ENCODE results near the gene FUZ.
A peak's percentile ranks its signal among the peaks of the same experiment; 100 is the strongest.

The FUZ gene

DNA sequence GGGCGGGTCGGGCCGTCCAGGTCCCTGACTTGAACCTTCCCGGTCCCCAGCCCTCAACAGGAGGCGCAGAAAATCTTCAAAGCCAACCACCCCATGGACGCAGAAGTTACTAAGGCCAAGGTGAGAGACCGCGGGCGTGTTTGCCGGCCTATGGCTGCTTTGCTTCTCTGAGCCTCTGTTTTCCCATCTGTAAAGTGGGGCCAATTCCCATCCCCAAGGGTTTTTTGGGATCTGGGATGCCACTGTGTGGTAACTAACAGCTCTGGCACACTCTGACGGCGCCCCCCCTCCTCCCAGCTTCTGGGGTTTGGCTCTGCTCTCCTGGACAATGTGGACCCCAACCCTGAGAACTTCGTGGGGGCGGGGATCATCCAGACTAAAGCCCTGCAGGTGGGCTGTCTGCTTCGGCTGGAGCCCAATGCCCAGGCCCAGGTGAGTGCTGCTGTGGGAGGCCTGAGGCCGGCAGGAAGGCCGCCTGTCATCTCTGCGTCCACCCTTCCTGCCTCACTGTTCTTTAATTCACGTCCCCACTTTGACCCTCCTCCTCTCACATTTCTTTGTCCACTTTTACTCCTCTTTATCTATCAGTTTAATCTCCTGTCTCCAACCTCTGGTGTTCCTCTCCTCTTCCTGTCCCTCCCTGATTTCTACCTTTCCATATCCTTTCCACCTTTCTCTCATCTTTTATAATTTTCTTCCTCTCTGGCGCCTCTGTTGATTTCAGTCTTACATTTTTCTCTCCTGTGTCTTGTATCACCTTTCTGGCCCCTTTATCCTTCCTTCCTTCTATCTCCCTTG, 7.1 kb downstream of the FUZ start:
- DNase-seq, result no peak

DNA sequence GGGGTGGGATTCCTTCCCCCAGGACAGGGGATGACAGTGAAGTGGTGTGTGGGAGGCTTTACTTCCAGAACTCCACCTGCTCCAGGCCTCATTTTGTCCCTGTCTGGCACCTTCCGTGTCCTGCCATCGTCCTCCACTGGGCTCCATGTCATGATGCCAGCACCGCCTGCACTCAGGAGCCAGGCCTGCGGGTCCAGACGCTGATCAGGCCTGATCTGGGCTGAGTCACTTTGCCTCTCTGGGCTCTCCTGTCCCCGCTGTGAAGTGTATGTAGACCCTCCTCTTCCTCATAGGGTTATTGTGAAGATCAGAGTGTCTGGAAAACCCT, 9.6 kb downstream of the FUZ start:
- DNase-seq, result no peak

DNA sequence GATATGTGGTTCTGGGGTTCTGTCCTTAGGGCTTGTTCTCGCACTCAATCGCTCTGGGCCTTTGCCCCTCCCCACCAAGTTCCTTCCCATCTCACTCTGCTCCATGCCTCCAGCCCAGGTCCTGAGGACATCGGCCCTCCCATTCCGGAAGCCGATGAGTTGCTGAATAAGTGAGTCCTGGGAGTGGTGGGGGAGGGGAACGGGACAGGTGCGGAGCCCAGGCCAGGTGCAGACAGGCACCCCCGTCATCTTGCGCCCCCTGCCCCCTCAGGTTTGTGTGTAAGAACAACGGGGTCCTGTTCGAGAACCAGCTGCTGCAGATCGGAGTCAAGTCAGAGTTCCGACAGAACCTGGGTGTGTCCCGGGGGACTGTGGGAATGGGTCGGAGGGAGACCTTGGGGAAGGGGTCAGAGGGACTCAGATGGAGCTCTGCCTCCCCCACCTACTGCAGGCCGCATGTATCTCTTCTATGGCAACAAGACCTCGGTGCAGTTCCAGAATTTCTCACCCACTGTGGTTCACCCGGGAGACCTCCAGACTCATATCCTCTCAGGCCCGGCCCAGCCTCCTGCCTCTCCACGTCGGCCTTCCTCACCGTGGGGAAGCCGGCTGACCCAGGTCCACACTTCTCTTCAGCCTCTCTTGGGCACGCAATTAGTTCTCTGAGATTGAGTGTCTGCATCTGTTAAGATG, 10.1 kb downstream of the FUZ start:
- peak; percentile 30 for DNase-seq

DNA sequence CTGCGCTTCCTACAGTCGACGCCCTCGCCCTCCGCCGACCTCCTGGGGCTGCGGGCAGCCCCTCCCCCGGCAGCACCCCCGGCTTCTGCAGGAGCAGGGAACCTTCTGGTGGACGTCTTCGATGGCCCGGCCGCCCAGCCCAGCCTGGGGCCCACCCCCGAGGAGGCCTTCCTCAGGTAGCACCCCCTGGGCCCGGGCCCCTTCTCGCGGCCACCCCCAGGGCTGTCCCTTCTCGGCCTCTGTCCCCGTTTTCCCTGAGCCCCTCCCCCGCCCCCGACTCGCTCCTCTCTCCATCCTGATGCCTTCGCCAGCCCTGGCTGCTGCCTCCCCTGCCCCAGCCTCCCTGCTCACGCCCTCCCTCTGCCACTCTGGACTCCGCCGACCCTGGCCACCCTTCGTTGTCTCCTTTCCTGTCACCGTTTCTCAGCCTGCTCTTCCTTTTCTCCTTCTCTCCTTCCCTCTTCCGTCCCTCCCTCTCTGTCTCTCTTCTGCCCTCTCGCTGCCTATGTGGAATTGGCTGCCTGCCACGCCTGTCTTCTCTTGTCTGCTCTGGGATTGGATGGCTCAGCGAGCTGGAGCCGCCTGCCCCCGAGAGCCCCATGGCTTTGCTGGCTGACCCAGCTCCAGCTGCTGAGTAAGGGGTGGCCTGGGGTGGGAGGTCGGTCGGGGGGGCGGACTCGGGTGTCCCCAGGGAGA, 11.0 kb downstream of the FUZ start:
- peak; percentile 87 for DNase-seq

DNA sequence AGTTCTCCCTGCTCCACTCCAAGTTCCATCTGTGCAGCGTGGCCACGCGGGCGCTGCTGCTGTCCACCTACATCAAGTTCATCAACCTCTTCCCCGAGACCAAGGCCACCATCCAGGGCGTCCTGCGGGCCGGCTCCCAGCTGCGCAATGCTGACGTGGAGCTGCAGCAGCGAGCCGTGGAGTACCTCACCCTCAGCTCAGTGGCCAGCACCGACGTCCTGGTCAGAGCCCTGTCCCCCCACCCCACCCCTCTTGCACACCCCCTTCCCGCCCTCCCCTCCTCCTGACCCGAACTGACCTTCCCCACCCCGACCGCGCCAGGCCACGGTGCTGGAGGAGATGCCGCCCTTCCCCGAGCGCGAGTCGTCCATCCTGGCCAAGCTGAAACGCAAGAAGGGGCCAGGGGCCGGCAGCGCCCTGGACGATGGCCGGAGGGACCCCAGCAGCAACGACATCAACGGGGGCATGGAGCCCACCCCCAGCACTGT, 11.6 kb downstream of the FUZ start:
- no peak for DNase-seq

DNA sequence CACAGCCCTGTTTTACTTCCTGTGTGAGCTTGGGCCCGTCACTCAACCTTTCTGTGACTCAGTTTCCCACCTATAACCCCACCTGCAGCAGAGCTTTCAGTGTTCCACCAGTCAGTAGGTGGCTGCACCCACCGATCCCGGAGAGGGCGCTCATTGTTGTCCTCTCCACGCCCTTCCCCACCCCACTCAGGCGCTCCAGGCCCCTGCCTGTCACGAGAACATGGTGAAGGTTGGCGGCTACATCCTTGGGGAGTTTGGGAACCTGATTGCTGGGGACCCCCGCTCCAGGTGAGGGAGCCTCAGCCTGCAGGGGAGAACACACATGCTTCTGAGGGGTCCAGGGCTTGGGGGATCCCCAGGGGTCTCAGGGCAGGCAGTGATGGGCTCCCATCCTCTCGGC, 12.3 kb downstream of the FUZ start:
- DNase-seq, result no peak

DNA sequence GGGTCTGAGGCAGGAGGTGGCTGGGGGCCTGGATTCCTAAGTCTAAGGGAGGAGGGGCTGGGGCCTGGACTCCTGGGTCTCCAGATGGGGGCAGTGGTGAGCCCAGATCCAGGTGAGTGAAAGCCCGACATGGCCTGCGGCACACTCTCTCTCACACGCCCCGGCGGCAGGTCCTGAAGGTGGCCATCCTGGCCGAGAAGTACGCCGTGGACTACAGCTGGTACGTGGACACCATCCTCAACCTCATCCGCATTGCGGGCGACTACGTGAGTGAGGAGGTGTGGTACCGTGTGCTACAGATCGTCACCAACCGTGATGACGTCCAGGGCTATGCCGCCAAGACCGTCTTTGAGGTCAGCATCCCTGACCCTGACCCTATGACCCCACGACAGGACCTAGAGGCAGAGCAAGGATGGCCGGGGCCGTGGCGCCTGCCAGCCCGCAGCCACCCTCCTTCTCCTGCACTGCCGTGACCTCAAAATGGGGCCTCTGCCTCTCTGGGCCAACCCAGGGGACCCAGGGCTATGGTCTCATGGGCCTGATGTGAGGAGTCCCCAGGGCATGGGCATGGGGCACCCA, 13.2 kb downstream of the FUZ start:
- no peak for DNase-seq

DNA sequence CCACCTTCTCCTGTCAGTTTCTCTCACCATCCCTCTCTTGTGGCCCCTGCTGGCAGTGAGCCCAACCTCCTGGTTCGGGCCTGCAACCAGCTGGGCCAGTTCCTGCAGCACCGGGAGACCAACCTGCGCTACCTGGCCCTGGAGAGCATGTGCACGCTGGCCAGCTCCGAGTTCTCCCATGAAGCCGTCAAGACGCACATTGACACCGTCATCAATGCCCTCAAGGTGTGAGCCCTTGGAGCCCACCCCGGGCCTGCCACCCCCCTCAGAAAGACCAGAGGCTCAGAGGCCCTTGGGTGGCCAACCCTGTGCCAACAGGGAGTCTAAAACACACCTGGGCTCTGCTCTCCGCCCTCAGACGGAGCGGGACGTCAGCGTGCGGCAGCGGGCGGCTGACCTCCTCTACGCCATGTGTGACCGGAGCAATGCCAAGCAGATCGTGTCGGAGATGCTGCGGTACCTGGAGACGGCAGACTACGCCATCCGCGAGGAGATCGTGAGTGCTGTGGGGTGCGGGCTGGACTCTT, 13.8 kb downstream of the FUZ start:
- DNase-seq, result no peak

DNA sequence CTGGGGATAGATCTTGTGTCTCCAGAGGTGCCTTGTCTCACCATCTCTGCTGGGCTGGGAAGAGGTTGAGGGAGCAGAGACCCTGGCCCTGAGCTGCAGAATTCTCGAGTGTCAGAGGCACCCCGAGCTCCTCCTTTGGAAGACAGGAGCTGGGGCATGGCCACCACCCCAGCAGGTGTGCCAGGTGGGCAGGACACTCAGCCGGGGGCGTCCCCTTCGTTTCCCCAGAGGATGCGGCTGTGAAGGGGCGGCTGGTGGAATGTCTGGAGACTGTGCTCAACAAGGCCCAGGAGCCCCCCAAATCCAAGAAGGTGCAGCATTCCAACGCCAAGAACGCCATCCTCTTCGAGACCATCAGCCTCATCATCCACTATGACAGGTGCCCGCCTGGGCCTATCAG, 14.5 kb downstream of the FUZ start:
- DNase-seq, result no peak

DNA sequence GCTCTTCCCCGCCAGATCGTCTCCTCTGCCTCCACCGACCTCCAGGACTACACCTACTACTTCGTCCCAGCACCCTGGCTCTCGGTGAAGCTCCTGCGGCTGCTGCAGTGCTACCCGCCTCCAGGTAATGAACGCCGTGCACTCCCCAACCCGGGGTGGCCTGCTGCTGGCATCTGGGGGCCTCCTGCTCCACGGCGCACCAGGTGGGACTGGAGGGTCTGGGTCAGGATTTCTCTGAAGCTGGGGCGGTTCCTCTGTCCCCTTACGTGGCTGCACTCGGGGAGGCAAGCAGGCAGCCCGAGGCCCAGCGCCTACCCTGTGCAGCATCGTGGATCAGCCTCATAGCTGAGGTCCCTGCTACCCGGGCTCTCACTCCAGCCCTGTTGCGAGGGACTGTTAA, 17.5 kb downstream of the FUZ start:
- no peak for DNase-seq

DNA sequence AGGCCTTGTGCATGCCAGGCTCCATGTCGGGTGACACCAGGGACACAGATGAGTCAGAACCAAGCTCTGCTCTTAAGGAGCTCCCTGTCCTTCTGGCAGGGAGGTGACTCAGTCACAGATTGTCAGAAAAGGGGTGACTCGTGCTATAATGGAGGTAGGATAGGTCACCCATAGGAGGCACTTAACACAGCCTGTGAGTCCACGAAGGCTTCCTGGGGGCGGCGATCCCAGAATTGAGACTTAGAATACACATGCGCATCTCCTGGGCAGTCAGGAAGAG, 19.6 kb downstream of the FUZ start:
- no peak for DNase-seq

DNA sequence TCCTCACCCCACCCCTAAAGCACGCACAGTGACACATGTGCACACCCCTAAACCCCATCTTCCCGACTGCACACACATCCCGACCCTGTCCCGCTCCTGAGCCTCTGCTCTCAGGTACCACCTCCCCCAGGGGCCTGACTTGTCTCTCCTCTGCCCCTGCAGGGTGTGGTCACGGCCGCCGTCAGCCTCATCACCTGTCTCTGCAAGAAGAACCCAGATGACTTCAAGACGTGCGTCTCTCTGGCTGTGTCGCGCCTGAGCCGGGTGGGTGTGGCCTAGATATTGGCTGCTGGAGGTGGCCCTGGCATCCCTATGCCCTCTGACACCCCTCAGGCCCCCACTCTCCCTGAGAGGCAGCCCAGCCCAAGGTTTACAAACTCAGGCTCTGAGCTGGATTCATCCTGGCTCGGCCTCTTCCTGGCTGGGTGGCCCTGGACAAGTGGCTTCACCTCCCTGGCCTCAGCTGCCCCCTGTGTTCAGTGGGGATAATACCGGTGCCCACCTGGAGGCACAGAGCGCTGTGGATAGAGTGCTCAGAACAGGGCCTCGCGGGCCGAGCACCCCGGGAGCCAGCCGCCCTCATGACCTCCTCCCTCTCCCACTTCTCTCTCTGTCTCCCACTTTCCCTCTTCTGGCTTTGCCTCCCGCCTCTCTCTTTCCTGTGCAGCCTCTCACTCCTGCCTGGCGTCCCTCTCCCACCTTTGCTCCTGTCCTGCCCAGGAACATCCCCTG, 20.1 kb downstream of the FUZ start:
- DNase-seq, result no peak

DNA sequence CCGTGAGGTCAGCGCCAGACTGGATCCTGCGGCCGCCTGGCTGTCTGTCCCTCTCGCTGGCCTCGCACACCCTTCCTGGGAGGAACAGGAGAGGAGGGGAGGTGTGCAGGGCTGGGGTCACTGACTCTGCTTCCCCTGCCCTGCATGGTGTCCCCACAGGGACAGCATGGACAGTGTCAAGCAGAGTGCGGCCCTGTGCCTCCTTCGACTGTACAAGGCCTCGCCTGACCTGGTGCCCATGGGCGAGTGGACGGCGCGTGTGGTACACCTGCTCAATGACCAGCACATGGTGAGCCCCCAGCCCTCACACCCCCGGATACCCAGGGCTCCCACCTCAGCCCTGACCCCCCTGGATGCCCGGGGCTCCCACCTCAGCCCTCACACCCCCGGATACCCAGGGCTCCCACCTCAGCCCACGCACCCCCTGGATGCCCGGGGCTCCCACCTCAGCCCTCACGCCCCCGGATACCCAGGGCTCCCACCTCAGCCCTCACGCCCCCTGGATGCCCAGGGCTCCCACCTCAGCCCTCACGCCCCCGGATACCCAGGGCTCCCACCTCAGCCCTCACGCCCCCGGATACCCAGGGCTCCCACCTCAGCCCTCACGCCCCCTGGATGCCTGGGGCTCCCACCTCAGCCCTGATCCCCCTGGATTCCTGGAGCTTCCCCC, 21.2 kb downstream of the FUZ start:
- no peak for DNase-seq

DNA sequence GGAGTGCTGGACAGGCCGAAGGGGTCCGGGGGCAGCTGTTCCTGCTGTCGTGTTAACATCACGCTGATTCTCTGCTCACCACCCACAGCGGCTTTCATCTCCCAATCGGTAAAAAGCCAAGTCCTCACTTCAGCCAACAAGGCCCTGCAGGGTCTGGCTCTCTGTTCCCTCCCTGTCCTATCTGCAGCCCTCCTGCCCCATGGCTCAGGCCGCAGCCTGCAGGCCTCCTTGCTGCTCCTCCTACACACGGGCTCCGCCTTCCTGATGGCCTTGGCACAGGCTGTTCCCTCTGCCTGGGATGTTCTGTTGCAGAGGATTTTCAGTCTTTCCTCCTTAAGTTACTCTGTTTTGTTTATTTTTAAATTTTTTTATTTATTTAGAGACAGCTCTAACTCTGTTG, 22.2 kb downstream of the FUZ start:
- DNase-seq, result no peak

DNA sequence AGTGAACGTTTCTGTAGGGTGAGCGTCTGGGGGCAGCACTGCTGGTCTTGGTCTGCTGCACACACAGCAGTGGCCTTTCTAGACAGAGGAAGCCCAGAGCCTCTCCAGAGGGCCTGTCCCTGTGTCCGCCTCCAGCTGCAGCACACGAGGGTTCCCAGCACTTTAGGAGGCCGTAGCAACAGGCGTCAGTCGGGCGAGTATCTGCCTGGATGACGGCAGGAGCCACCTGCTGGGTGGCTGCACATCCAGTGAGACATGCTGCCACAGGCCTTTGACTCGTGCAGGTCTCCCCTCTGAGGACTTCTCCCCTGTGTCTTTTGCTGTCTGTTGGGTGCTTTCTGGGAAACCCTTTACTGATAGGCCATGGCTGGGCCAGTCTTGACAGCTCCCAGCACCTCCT, 24.2 kb downstream of the FUZ start:
- no peak for DNase-seq

DNA sequence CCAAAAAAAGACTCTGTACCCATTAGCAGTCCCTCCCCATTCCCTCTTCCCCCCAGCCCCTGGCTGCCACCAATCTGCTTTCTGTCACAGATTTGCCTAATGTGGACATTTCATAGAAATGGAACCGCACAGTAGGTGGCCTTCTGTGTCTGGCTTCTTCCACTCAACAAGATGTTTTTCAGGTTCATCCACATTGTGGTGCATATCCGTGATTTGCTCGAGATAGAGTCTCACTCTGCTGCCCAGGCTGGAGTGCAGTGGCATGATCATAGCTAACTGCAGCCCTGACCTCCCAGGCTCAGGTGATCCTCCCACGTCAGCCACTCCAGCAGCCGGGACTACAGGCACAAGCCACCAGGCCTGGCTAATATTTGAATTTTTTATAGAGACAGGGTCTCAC, 25.3 kb downstream of the FUZ start:
- no peak for DNase-seq

DNA sequence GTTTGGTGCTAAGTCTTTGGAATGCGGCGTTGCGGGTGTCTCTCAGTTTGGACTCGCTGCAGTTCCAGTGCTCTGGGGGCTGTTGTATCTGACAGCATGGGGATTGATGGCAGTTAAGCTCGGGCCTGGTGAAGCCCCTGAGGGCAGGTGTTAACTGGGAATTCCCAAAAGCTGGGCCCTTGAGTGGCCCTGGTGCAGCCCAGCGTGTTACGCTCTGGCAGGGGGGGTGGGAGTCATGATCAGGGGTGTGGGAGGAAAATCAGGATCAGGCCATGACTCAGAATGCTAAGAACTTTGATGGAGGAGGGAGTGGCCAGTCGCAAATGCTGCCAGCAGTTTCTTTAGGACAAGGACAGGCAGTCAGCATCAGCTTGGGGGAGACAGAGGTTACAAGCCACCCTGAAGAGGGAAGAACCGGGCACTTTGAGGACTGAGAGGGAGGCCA, 26.7 kb downstream of the FUZ start:
- no peak for DNase-seq

DNA sequence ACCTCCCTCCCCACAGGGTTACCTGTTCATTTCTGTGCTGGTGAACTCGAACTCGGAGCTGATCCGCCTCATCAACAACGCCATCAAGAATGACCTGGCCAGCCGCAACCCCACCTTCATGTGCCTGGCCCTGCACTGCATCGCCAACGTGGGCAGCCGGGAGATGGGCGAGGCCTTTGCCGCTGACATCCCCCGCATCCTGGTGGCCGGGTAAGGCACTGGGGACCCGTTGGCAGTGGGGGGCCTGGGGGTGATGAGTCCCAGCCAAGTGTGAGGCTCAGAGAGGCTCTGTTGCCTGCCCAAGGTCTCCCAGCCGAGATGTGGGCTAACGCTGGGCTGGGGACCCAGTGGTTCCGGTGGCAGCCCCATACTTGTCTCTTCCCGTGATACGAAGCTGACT, 30.6 kb downstream of the FUZ start:
- DNase-seq, result no peak

DNA sequence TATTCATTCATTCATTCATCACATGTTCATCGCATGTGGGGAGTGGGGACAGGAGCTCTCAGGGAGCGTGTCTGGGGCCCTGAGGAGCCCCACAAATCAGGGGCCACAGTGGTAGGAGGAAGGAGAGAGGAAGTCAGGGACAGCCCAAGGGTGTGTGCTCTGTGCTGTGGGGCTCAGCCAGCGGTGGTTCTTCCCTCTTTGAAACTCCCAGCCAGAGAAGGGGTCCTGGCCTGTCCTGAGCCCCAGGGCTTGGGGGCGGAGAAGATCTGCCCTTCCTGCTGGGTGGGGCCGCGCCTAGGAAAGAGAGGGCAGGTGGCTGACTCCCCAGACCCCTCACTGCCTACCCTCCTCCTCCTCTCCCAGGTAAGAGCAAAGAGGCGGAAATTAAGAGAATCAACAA, 31.7 kb downstream of the FUZ start:
- no peak for DNase-seq

DNA sequence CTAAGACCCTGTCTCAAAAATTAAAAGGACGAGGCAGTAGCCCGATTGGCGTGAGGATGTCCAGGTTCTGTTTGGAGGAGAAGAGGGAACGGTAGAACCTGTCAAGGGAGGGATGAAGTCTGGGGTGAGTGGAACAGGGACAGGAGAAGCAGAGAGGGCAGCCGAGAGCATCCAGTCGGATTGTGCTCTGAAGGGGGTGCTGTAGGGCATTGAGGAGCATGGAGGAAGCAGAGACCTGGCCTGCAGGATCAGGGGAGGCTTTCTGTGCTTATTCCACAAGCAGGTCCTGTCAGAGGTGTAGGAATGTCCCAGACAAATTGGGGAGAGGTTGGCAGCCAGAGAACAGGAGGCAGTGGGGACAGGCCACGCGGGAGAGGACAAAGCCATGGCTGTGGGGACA, 32.2 kb downstream of the FUZ start:
- DNase-seq, result no peak

DNA sequence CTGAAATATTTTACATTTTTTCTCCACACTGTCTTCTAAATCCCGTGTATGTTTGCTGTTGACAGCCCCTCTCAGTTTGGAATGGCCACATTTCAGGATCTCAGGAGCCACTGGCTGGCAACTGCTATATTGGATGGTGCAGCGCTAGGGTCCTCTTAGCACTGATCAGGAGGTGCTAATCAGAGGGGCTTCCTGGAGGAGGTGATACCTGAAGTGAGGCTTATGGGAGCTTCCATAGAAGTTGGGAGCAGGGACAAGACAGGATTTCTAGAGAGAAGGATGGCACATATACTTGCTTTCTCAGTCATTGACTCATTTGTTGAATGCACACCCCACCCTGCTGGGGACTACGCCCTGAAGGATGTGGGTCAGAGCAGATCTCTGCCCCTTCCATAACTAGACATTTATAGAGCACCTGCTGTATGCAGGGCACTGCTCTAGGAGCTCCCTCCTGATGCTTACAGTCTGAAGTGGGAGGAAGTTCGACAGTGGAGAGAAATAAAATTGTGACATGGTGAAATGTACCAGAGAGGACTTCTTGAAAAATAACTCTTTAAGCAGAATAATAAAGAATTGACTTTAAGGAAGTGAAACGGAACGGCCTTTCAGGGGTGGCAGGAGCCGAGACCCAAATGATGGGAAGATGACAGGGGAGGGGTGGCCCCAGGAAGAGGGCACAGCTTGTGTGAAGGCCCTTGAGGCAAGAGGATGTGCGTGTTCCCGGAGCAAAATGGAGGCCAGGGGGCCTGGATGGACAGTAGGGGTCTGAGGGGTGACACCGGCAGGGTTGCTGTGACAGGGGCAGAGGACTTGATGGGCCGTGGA, 33.1 kb downstream of the FUZ start:
- no peak for DNase-seq

DNA sequence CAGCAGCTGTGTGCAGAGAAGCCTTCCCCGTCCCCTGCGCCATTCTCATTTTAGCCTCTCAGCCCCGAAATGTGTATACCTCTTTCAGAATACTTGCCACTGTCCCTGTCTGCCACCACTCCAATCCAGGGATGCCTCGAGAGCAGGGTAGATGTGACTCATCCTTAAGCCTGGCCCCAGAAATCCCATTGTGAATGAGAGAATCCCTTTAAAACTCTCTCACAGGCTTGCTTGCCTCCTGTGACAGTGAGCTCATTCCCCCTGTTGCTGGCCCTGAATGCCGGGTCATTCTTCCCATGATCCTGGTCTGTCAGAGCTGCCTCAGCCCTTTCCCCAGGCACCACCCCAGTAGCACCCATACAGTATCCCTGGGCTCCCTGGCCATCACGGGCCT, 36.7 kb downstream of the FUZ start:
- no peak for DNase-seq

Measured in NCI-H2029 treated with DMSO at 0.1 percent for 48 hours (cell line).